Ovary (tissue), 9 donors: Measurements from ENCODE around the gene FAN1. TPM values are rescaled to one million over a fixed set of nuclear protein-coding genes. Genes with fewer than 3 reads are reported as not detected.

Experiments used
- DNase-seq, 5 donors: peaks; one replicate each; pipeline ENCODE4 v3.0.0-alpha.2; 2019 to 2020
- H3K27ac ChIP-seq, 2 donors: fragments of 200-600 bp; one replicate each; pipeline versions ENCODE4 v1.5.1 to v1.8.0; 2019 to 2022
- H3K27me3 ChIP-seq: fragments of 200-600 bp; one replicate; pipeline ENCODE4 v1.8.0; 2022
- H3K36me3 ChIP-seq: fragments of 200-600 bp; sonication (generic); one replicate; pipeline ENCODE4 v1.5.1; 2019
- H3K4me1 ChIP-seq: one replicate; pipeline ENCODE4 v1.8.1; 2013; ENCODE audit warnings: mild to moderate bottlenecking, moderate library complexity; ENCODE audit not compliant: insufficient read depth
- H3K4me3 ChIP-seq: fragments of 200-600 bp; sonication (generic); one replicate; pipeline ENCODE4 v1.5.1; 2017
- H3K9me3 ChIP-seq, 2 donors: fragments of 200-600 bp in 1 of 2; sonication (generic) in 1 of 2; one replicate each; pipeline versions ENCODE4 v1.5.1 to v1.8.1; 2013 to 2019; ENCODE audit warnings: mild to moderate bottlenecking in 1 of 2, moderate library complexity in 1 of 2
- EP300 ChIP-seq: sonication (generic); formaldehyde crosslinking; IDR thresholded peaks from one replicate; pipeline ENCODE4 v1.6.1; 2017; ENCODE audit warnings: antibody characterized with exemption
- POLR2A ChIP-seq: fragments of 450-650 bp; IDR thresholded peaks from one replicate; pipeline ENCODE4 v1.6.1; 2017; ENCODE audit warnings: antibody characterized with exemption, mild to moderate bottlenecking, moderate library complexity
- WGBS, 3 donors: extraction: QIAGEN DNeasy Blood & Tissue Kit in 1 of 3; methylation state at CpG; one replicate each; pipeline versions ENCODE4 v1.1.5 to v1.1.7; 2013 to 2017; 5-methylcytosine and 5-hydroxymethylcytosine counted together
- intact Hi-C, 4 donors: fragments of 100-400 bp; cut with DNase I; formaldehyde crosslinking; loops; one replicate each; pipeline versions ENCODE4 v1.11.0 to v1.15.1; 2022 to 2023
- polyA plus RNA-seq, 2 donors: library from polyadenylated mRNA; stranded (reverse); fragments of 200-250 nt in 1 of 2; fragments of 350-450 nt in 1 of 2; fragmentation: Illumina TruSeq in 1 of 2; extraction: RNeasy Lipid Tissue Mini Kit (QIAGEN cat#74804) in 1 of 2; gene quantifications; one replicate each; pipeline ENCODE4 v1.2.3, GENCODE V29; 2013 to 2014
- total RNA-seq, 7 donors: library from RNA; depleted of rRNA in 2 of 7; stranded (reverse); fragments of >200 nt in 2 of 7; fragmentation: NEBNext Ultra II Directional in 3 of 7; extraction: Animal tissue kit (Norgen Biotek cat#: 25700) in 3 of 7; gene quantifications; one replicate each; pipeline versions ENCODE4 v1.1.0 to v1.2.4, GENCODE V29; 2016 to 2023
- TF ChIP-seq, protein P1 (sequence below), 3 donors: fragments of 450-650 bp in 2 of 3; fragments of 200-600 bp in 1 of 3; IDR thresholded peaks; one replicate each; pipeline versions ENCODE4 v1.5.1 to v1.8.0; 2016 to 2022; ENCODE audit warnings: antibody characterized with exemption in 3 of 3, mild to moderate bottlenecking in 1 of 3
- donor health status: DM: no; HTN: no; CAD: no; lungs with moderate emphysema.
- donor health status: DM: no; HTN: no; CAD: no.
- donor health status: Bipolar disorder and iron deficiency.
- donor health status: DM: yes; HTN: yes; CAD: no.
- donor health status: DM: no; HTN: no; CAD: no.
- donor health status: DM: yes; HTN: yes; CAD: no.

The FAN1 gene
- total and polyA plus RNA-seq, 9 donors = 10.1 to 24.1 (median 18.1) TPM

DNA sequence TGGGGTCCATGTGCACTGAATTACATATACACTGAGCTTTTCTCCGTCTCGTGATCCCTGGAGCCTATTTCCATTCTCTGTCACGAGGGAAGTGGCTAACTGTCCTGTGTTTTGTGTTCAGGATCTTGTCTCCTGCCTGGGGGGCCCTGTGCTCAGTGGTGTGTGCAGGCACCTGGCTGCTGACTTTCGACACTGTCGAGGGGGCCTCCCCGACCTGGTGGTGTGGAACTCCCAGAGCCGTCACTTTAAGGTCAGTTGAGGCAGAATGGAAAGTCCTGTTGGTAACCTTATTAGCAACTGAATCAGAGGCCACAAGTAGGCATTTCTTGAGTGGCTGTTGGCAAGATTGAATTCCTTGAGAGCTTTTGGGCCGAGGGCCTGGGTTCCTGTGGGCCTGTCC, 26.7 kb downstream of the FAN1 start:
- WGBS, 3 donors = 92 to 95% (median 95%) methylated on average over 8 of the region's 8 CpGs
- Histone ChIP-seq H3K4me3 (no peak overlapping the region), H3K36me3 (no peaks in the 10 kb centered on the region), H3K27me3 (no peaks in the 10 kb centered on the region), H3K27ac (no peak overlapping the region), H3K9me3 (no peaks in the 10 kb centered on the region), H3K4me1 (no peaks in the 10 kb centered on the region)
- no peak for DNase-seq
- intact Hi-C loops = no loop called here
- TF ChIP-seq, protein P1, sequence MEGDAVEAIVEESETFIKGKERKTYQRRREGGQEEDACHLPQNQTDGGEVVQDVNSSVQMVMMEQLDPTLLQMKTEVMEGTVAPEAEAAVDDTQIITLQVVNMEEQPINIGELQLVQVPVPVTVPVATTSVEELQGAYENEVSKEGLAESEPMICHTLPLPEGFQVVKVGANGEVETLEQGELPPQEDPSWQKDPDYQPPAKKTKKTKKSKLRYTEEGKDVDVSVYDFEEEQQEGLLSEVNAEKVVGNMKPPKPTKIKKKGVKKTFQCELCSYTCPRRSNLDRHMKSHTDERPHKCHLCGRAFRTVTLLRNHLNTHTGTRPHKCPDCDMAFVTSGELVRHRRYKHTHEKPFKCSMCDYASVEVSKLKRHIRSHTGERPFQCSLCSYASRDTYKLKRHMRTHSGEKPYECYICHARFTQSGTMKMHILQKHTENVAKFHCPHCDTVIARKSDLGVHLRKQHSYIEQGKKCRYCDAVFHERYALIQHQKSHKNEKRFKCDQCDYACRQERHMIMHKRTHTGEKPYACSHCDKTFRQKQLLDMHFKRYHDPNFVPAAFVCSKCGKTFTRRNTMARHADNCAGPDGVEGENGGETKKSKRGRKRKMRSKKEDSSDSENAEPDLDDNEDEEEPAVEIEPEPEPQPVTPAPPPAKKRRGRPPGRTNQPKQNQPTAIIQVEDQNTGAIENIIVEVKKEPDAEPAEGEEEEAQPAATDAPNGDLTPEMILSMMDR (IDR thresholded peaks at IDR 0.05) = no peak
- no peak for TF ChIP-seq EP300
- TF ChIP-seq POLR2A = no peak

DNA sequence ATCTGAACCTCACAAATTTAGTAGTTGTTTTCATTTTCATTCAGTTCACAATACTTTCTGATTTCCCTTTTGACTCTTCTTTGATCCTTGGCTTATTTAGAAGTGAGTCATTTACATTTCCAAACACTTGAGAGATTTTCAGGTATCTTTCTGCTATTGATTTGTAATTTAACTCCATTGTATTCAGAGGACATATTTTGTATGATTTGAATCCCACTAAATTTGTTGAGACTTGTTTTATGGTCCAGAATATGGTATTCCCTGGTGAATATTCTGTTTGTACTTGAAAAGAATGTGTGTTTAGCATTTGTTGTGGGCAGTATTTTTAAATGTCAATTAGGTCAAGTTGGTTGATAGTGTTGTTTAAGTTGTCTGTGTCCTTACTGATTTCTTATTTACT, 29.6 kb downstream of the FAN1 start:
- H3K27me3 ChIP-seq = no peaks in the 10 kb centered on the region
- DNase-seq = no peak
- intact Hi-C loops = no loop called here
- no peaks in the 10 kb centered on the region for H3K36me3 ChIP-seq
- no peaks in the 10 kb centered on the region for H3K4me1 ChIP-seq
- TF ChIP-seq EP300 (no peak), POLR2A (no peak)
- TF ChIP-seq, protein P1 (IDR thresholded peaks at IDR 0.05) = no peak
- no peaks in the 10 kb centered on the region for H3K9me3 ChIP-seq
- no peak overlapping the region for H3K27ac ChIP-seq
- H3K4me3 ChIP-seq = no peak overlapping the region

DNA sequence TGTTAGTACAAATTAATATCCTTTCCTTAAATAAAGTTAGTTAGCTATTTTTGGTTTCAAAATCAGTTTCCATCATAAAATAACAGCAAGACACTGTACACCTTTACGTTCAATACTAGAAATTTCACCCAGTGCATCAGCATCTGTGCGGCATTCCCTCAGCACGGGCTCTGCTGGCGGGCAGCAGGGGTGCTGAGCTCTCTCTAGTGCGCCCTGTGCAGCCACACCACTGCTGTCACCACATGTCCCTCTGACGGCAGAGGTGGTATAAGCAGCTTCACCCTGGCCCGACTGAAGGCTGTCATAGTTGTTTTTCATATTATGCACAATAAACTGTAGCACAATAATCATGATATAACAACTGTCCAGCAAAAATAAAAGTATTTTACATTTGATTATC, 35.4 kb downstream of the FAN1 start:
- no peak overlapping the region for H3K4me3 ChIP-seq
- intact Hi-C loops = no loop called here
- no peak for DNase-seq

DNA sequence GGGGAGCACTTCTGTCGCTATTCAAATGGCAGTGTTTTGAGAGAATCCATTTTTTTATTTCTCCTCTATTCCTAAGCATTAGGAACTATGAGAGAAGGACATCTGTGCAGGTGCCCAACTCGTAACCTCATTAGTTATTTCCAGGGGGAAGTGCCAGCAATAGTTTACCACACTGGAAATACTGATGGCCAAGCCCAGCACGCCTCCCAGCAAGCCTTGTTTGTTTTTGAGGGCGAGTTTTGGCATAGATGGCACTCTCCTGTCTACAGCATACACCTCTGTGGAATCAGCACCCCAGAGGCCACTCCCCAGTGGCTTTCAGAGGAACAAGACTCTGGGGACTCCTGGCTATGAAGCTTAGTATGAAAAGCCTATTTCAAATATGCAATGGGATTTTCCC, 36.6 kb downstream of the FAN1 start:
- no peaks in the 10 kb centered on the region for H3K36me3 ChIP-seq
- no peak overlapping the region for H3K27ac ChIP-seq
- intact Hi-C loops = no loop called here
- no peaks in the 10 kb centered on the region for H3K27me3 ChIP-seq
- H3K4me3 ChIP-seq = no peak overlapping the region
- TF ChIP-seq, protein P1 (IDR thresholded peaks at IDR 0.05) = no peak
- no peak for TF ChIP-seq POLR2A
- TF ChIP-seq EP300 = no peak
- no peaks in the 10 kb centered on the region for H3K4me1 ChIP-seq
- 84 to 93% (median 91%) methylated on average over 4 of the region's 4 CpGs for WGBS, 3 donors
- no peaks in the 10 kb centered on the region for H3K9me3 ChIP-seq
- DNase-seq = no peak

More for the DNA sequence above, 35.4 kb downstream of the FAN1 start:
- H3K27me3 ChIP-seq = no peaks in the 10 kb centered on the region
- no peak overlapping the region for H3K27ac ChIP-seq
- 92 to 95% (median 94%) methylated on average over 7 of the region's 7 CpGs for WGBS, 3 donors
- H3K9me3 ChIP-seq = no peaks in the 10 kb centered on the region
- H3K4me1 ChIP-seq = no peaks in the 10 kb centered on the region
- TF ChIP-seq, protein P1 (IDR thresholded peaks at IDR 0.05) = no peak
- TF ChIP-seq EP300 = no peak
- TF ChIP-seq POLR2A = no peak
- H3K36me3 ChIP-seq = no peaks in the 10 kb centered on the region

DNA sequence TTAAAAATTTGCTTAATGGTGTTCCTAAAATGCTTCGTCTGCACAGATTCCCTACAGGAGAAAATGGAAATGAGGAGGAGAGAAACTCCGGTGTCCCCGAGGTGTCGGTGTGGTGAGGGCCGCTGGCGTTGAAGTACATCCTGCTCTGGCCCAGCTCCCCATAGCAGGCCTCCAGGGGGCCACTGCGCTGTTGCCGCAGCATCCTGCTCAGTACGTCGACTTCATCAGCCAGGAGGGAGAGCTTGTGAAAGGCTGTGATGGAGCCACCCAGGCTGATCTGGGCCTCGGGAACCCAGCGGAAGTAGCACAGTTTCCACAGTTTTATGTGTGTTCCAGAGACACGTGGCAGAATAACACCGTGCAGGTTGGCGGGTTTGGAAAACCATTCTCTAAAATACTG, 37.8 kb downstream of the FAN1 start:
- TF ChIP-seq EP300 (no peak), POLR2A (no peak)
- TF ChIP-seq, protein P1 (IDR thresholded peaks at IDR 0.05) = no peak
- no peak overlapping the region for H3K27ac ChIP-seq
- intact Hi-C loops = no loop called here
- DNase-seq = no peak
- H3K36me3 ChIP-seq = no peaks in the 10 kb centered on the region
- no peaks in the 10 kb centered on the region for H3K4me1 ChIP-seq
- H3K9me3 ChIP-seq = no peaks in the 10 kb centered on the region
- H3K4me3 ChIP-seq = no peak overlapping the region
- WGBS, 3 donors = 89 to 91% (median 90%) methylated on average over 15 of the region's 15 CpGs
- no peaks in the 10 kb centered on the region for H3K27me3 ChIP-seq
